ENCODE results near the gene C22orf42. TPM values are rescaled to one million over a fixed set of nuclear protein-coding genes. Genes with fewer than 3 reads are reported as not detected.

The C22orf42 gene
- total and polyA plus RNA-seq, 2 experiments from 2014 or later: not detected

- Histone ChIP-seq H3K9me2 (replicated peaks; ENCODE audit: insufficient read depth) (no peaks in the 10 kb centered on the region), H3K9me3 (ENCODE audit: low read depth) (no peaks in the 10 kb centered on the region), H3K27me3 (peaks cover 8% of the 10 kb centered on the region), H2AFZ (peak overlapping the region; percentile 50), H3K4me2 (peak overlapping the region; percentile 79), H3K27ac (no peak overlapping the region), H3K4me1 (ENCODE audit: insufficient read depth) (peaks cover 3% of the 10 kb centered on the region), H4K20me1 (ENCODE audit: insufficient read depth, poor library complexity, severe bottlenecking) (no peaks in the 10 kb centered on the region), H3K36me3 (replicated peaks; ENCODE audit: insufficient read depth, low read depth) (no peaks in the 10 kb centered on the region), H3K79me2 (no peaks in the 10 kb centered on the region), H3K4me3 (peak overlapping the region; percentile 20)
- DNase-seq (ENCODE audit: low spot score): peak; percentile 56
- 12% methylated on average over 26 of the region's 42 CpGs for WGBS (ENCODE audit: low lambda C conversion rate, missing lambda C conversion rate)
- TF ChIP-seq, protein P1, sequence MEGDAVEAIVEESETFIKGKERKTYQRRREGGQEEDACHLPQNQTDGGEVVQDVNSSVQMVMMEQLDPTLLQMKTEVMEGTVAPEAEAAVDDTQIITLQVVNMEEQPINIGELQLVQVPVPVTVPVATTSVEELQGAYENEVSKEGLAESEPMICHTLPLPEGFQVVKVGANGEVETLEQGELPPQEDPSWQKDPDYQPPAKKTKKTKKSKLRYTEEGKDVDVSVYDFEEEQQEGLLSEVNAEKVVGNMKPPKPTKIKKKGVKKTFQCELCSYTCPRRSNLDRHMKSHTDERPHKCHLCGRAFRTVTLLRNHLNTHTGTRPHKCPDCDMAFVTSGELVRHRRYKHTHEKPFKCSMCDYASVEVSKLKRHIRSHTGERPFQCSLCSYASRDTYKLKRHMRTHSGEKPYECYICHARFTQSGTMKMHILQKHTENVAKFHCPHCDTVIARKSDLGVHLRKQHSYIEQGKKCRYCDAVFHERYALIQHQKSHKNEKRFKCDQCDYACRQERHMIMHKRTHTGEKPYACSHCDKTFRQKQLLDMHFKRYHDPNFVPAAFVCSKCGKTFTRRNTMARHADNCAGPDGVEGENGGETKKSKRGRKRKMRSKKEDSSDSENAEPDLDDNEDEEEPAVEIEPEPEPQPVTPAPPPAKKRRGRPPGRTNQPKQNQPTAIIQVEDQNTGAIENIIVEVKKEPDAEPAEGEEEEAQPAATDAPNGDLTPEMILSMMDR (IDR thresholded peaks at IDR 0.05; ENCODE audit: poor library complexity): no peak
- TF ChIP-seq EZH2 (IDR thresholded peaks at IDR 0.05; ENCODE audit: borderline replicate concordance) (no peak), EZH2phosphoT487 (IDR thresholded peaks at IDR 0.05; ENCODE audit: low read depth, severe bottlenecking, unreplicated experiment) (no peak)
Observed at GRCh38 chr22:32204040-32204855, 45.1 kb upstream of the C22orf42 start.

- H3K4me3 ChIP-seq: peak overlapping the region; percentile 5
- peaks cover 8% of the 10 kb centered on the region for H3K27me3 ChIP-seq
- TF ChIP-seq, protein P1 (IDR thresholded peaks at IDR 0.05; ENCODE audit: poor library complexity): no peak
- TF ChIP-seq EZH2phosphoT487 (IDR thresholded peaks at IDR 0.05; ENCODE audit: low read depth, severe bottlenecking, unreplicated experiment) (no peak), EZH2 (IDR thresholded peaks at IDR 0.05; ENCODE audit: borderline replicate concordance) (no peak)
- WGBS (ENCODE audit: low lambda C conversion rate, missing lambda C conversion rate): 41% methylated on average over 40 of the region's 53 CpGs
- no peaks in the 10 kb centered on the region for H3K36me3 ChIP-seq (replicated peaks; ENCODE audit: insufficient read depth, low read depth)
- no peaks in the 10 kb centered on the region for H3K79me2 ChIP-seq
- no peaks in the 10 kb centered on the region for H4K20me1 ChIP-seq (ENCODE audit: insufficient read depth, poor library complexity, severe bottlenecking)
- H3K27ac ChIP-seq: no peak overlapping the region
- no peak overlapping the region for H2AFZ ChIP-seq
- no peaks in the 10 kb centered on the region for H3K9me2 ChIP-seq (replicated peaks; ENCODE audit: insufficient read depth)
- H3K4me1 ChIP-seq (ENCODE audit: insufficient read depth): peaks cover 3% of the 10 kb centered on the region
- DNase-seq (ENCODE audit: low spot score): peak; percentile 14
- peak overlapping the region; percentile 79 for H3K4me2 ChIP-seq
- no peaks in the 10 kb centered on the region for H3K9me3 ChIP-seq (ENCODE audit: low read depth)
Observed at GRCh38 chr22:32203181-32204039, 44.3 kb upstream of the C22orf42 start.

DNA sequence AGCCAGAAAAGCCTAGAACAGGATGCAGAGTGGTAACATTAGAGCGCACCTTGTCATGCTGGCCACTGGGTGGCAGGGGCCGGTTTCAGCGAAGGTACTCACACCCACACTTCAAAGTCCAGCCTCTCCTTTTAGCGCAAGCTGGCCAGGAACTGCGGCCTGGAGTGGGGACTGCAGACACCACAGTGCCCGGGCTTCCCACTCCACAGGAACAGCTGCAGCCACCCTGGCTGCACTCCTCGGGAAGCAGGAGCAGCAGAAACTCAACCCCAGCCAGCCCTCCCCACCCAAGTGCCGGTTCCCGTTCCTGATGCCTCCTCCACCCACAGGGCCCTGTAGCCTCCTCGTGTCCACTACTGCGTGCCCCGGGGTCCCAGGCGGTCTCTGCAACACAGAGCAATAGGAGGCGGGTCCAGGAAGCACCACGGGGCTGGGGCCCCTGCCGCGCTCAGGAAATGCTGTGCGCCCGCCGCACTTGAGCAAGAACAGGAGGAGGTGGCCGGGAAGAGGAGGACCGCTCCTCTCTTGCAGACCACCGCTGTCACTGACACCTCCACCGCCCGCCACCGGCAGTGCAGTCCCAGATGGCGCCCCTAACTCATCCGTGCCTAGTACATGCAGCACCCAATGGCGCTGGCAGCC is 43.6 kb upstream of the C22orf42 start:
- H3K4me3 ChIP-seq: peak overlapping the region; percentile 5

More for the DNA sequence above, 43.6 kb upstream of the C22orf42 start:
- peaks cover 3% of the 10 kb centered on the region for H3K4me1 ChIP-seq (ENCODE audit: insufficient read depth)
- DNase-seq (ENCODE audit: low spot score): peak; percentile 84
- H3K9me2 ChIP-seq (replicated peaks; ENCODE audit: insufficient read depth): no peaks in the 10 kb centered on the region
- peak overlapping the region; percentile 28 for H2AFZ ChIP-seq
- TF ChIP-seq EZH2 (IDR thresholded peaks at IDR 0.05; ENCODE audit: borderline replicate concordance) (peak; percentile 16), EZH2phosphoT487 (IDR thresholded peaks at IDR 0.05; ENCODE audit: low read depth, severe bottlenecking, unreplicated experiment) (no peak)
- TF ChIP-seq, protein P1 (IDR thresholded peaks at IDR 0.05; ENCODE audit: poor library complexity): peak; percentile 65
- H3K36me3 ChIP-seq (replicated peaks; ENCODE audit: insufficient read depth, low read depth): no peaks in the 10 kb centered on the region
- H4K20me1 ChIP-seq (ENCODE audit: insufficient read depth, poor library complexity, severe bottlenecking): no peaks in the 10 kb centered on the region
- no peaks in the 10 kb centered on the region for H3K79me2 ChIP-seq
- no peaks in the 10 kb centered on the region for H3K9me3 ChIP-seq (ENCODE audit: low read depth)
- 14% methylated on average over 26 of the region's 29 CpGs for WGBS (ENCODE audit: low lambda C conversion rate, missing lambda C conversion rate)
- H3K27me3 ChIP-seq: peaks cover 8% of the 10 kb centered on the region
- no peak overlapping the region for H3K27ac ChIP-seq
- peak overlapping the region; percentile 79 for H3K4me2 ChIP-seq
